SK-MEL-5 (cell line): ENCODE data around the gene HMCN1. TPM values are rescaled to one million over a fixed set of nuclear protein-coding genes. Genes with fewer than 3 reads are reported as not detected.
"Not testable (repeated sequence)": the region's sequence is repeated elsewhere in the genome, so short reads cannot be mapped to it uniquely, and the experiment has no call there.

ENCODE experiments used
- DNase-seq: peaks from one replicate; pipeline ENCODE4 v3.0.0-alpha.2; 2016; ENCODE audit warnings: low read depth, low spot score
- in situ Hi-C: cut with HindIII; loops from 2 replicates; pipeline ENCODE4 v1.10.0; 2016; ENCODE audit warnings: low sequenced_read_pairs, high pct_unique_total_duplicates, low pct_unique_long_range_greater_than_20kb
- total RNA-seq: library from RNA; depleted of rRNA; stranded (reverse); fragments of >200 nt; shearing (Covaris generic); gene quantifications from 2 replicates; pipeline ENCODE4 v1.2.3, GENCODE V29; 2014

Gene HMCN1
- total RNA-seq, 1 experiment from 2014 or later = 128 TPM

DNA sequence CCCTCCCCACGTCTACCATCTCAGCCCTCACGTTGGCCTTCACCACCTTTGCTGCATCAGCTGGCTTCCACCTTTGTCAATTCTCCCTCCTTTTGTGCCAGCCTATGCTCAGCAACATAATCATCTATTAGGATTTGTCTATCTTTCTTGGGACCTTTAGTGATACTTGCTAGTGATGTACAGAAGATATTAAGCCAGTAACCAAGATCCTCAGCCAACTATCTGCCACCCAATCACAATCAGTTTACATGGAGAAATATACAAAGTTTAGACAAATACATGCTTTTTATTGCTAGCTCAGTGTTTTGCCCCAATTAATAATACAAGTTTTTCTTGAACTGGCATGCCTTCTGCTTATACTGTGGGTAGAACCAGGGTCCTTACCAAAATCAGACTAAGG, 468.6 kb downstream of the HMCN1 start:
- no peak for DNase-seq
- in situ Hi-C loops = no loop called here

DNA sequence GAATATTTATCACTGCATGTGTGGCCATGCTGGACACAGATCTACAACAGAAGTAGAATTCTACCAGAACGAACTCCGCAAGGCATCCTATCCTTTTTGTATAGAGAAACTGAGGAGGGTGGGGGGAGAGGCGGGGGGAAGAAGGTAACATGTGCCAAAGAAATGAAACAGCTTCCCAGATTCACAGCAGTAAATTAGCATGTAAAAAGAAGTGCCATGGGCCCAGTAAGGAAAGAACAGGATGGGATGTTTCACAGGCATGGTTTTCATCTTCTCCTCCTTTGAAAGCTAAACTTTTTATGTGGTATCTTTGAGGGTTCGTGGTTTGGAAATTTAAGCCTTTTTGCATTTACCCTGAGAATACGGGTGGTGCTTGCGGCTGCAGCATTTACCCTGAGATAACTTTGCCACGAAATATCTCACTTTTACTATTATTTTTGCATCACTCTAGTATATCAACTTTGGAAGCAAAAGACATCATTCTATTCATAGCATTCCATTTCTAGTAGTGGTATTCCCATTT, 471.9 kb downstream of the HMCN1 start:
- DNase-seq = no peak
- in situ Hi-C loops = no loop called here

DNA sequence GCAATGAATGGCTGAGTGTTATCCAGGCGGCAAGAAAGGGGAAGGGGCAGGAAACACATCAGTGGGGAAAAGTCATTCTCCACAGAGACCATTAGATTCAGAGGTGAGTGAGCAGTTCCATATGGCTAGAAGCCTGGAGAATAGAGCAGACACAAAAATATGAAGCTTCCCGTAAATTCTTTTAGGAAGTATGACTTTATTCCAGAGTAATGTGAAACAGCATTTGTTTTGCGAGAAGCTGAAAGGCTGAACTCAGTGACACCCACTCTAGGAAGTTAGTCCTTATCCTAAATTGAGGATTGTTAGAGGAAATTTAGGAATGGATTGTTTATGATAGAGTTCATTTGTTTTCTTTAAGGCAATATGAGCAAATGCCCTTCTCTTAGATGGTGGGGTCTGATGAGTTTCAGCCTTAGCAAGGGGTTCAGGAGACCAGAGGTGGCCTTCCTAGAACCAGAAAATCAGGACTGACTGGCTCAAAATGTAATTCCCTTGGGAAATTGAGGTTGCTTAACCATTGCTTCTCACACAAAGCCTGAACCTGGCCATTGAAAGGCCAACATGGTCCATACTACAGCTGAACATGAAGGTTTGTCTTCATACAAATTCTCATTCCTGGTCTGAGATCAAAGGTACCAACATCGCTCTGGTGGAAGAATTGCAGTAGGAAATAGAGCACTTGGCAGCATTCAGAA, 473.3 kb downstream of the HMCN1 start:
- in situ Hi-C loops = no loop called here
- no peak for DNase-seq

- no peak for DNase-seq
- in situ Hi-C loops = no loop called here
These were observed 474.4 kb downstream of the HMCN1 start for GRCh38 chr1:186208405-186209129.

DNA sequence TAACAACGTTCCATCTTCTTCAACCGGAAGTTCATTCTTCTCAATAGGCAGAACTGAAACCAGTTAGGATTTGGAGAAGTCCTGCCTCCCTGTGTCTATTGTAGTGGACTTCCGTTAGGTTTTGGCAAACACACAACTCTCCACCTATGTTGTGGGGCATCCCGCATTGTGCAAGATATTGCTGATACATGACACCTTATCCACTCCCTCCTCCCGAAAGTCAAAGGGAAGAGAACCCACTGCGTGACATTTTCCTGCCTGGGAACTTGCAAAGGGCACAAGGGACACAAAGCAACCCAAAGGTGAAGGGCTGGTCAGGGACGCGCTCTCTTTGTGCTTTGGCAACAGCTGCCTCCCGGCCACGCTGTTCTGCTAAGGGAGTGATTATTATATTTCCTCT, 476.1 kb downstream of the HMCN1 start:
- DNase-seq = no peak
- in situ Hi-C loops = no loop called here

- DNase-seq, in situ Hi-C loops: not testable (repeated sequence)
These were observed 477.4 kb downstream of the HMCN1 start for GRCh38 chr1:186211583-186211982.

- peak; percentile 89 for DNase-seq
- in situ Hi-C loops = no loop called here
These were observed 478.5 kb downstream of the HMCN1 start for GRCh38 chr1:186212568-186213224.

DNA sequence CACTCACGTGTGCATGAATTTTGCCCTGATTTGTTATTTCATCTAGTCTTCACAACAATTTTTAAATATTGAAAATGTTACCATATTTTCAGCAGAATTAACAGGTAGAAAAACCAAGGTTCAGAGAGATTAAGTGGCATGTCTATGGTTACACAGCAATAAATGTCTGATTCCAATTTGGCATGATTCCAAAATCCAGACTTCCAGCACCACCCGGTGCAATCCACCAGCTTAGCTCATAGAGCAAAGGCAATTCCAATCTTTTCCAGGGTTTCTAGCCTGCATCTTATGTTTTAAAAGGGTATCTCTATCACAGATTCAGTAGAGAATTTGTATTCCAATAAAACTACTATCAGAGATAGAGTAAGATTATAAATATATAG, 479.0 kb downstream of the HMCN1 start:
- in situ Hi-C loops = no loop called here
- DNase-seq = no peak

DNA sequence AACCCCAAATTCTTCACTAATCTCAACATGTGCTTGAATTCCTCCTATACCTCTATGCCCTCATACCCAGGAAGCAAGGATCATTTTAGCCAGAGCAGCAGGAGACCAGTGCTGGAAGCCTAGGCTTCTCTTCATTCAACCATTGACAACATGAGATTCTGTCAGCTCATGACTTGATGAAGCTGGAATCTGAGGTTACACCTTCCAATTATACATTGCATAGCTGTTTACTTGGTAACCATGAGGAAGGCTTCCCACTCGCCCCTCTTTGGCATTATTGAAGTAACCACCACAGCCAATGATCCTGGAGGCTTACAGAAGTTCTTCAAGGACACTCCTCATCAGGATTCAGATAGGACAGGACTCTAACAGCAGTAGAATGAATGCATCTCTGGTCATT, 480.6 kb downstream of the HMCN1 start:
- in situ Hi-C loops = no loop called here
- no peak for DNase-seq

DNA sequence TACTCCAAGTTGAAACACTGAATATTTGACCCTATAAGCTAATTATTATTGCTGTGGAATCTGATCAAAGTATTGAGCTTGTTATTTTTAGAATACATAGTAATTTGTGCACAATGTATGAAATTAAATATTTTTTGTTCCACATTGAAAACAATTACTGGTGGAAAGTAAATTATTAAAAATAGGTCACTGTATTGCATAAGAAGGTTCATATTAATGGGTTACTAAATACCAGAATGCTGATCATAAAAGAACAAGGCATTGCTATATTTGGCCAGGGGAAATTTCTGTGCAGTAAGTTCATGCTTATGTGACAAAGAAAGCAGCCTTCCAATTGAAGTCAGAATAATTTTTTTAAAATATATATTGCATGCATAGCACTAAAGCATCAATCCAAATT, 481.4 kb downstream of the HMCN1 start:
- in situ Hi-C loops = no loop called here
- no peak for DNase-seq

- no peak for DNase-seq
- in situ Hi-C loops = no loop called here
These were observed 484.6 kb downstream of the HMCN1 start for GRCh38 chr1:186218654-186219352.

DNA sequence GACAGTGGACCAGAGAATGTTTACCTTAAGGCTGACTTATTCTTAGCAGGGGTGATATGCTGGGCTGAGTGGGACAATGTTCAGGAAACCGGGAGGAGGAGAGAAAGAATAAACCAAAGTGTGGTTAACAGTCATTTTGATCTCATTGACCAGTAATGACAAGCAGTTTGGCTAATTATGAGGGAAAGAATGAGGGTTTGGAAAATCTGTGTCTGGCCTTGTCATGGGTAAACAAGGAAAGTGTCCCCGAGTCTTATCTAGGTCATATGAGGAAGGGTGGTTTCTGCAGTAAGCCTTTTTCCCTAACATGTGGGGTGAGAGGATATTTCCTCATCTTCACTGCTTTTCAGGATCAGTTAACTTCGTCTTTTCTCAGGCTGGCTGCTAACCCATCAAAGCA, 485.9 kb downstream of the HMCN1 start:
- in situ Hi-C loops = no loop called here
- DNase-seq = no peak

DNA sequence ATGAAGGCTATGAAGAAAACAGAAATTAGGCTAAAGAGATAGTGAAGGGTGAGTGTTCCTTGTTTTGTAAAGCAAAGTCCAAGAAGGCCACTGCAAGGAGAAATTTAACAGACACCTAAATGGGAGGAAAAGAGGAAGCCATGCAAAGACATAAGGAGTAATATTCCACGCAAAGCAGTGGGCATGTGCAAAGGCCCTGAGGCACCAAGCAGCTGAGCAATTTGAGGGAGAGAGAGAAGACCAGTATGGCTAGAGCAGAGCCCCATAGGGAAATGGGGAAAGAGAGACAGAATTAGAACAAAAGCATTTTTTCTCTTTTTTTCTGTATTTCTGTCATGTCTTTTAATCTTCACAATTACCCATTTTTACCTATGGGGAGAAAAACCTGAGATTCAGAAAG, 486.7 kb downstream of the HMCN1 start:
- in situ Hi-C loops = no loop called here
- DNase-seq = no peak

- in situ Hi-C loops = no loop called here
These were observed 490.9 kb downstream of the HMCN1 start for GRCh38 chr1:186225096-186225495.

DNA sequence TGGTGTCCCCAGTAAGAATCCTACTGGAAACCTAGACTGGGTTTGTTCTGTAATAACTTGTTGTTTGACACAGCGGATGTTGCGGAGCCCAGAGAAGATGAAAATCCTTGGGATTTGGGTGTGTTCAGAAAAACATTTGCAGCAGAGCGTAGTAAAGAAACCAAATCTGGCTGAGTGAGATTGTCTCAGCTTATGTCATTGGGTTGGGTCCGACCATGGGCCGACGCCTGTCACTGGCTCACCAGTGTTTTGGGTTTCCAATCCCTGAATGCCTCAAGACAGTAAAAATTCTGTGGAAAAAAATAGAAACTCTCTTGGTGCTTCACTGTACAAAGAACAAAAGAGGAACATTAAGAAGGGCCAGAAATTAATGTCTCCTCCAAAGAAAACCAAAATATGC, 494.6 kb downstream of the HMCN1 start:
- in situ Hi-C loops = no loop called here
- DNase-seq = no peak

More at GRCh38 chr1:186225096-186225495, 490.9 kb downstream of the HMCN1 start:
- DNase-seq = no peak

DNA sequence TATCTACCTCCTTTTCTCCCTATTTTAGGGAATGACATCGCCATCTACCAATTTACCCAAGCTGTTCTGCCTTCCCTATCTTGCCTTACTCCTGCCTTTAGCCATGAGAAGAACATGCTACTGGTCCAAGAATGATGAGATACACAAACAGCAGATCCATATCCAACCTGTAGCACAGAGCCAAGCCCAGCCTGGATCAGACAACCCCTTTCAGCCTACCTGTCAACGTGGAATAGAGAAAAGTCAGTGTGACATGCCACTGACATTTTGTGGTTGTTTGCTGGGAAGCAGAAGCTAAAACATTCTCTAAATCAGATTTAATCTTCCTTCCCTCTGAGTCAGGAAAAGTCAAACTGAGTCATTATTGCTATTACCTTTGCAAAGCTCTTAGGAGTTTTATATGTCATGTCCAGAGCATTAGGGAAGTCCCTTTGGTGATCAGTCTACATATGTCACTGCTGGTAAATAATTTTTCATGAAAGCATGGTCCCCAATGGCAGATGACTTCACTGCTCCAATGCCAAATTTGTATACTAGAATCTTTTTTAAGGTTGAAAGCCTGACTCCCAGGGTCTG, 497.8 kb downstream of the HMCN1 start:
- no peak for DNase-seq
- in situ Hi-C loops = no loop called here

GRCh38 chr1:186234976-186235686, 500.9 kb downstream of the HMCN1 start:
- no peak for DNase-seq
- in situ Hi-C loops = no loop called here
